Measurements from ENCODE around the gene RHO.

Gene RHO

DNA sequence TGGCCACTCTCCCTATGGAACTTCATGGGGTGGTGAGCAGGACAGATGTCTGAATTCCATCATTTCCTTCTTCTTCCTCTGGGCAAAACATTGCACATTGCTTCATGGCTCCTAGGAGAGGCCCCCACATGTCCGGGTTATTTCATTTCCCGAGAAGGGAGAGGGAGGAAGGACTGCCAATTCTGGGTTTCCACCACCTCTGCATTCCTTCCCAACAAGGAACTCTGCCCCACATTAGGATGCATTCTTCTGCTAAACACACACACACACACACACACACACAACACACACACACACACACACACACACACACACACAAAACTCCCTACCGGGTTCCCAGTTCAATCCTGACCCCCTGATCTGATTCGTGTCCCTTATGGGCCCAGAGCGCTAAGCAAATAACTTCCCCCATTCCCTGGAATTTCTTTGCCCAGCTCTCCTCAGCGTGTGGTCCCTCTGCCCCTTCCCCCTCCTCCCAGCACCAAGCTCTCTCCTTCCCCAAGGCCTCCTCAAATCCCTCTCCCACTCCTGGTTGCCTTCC lies 1.9 kb downstream of the RHO start:
- TF ChIP-seq, protein P1, sequence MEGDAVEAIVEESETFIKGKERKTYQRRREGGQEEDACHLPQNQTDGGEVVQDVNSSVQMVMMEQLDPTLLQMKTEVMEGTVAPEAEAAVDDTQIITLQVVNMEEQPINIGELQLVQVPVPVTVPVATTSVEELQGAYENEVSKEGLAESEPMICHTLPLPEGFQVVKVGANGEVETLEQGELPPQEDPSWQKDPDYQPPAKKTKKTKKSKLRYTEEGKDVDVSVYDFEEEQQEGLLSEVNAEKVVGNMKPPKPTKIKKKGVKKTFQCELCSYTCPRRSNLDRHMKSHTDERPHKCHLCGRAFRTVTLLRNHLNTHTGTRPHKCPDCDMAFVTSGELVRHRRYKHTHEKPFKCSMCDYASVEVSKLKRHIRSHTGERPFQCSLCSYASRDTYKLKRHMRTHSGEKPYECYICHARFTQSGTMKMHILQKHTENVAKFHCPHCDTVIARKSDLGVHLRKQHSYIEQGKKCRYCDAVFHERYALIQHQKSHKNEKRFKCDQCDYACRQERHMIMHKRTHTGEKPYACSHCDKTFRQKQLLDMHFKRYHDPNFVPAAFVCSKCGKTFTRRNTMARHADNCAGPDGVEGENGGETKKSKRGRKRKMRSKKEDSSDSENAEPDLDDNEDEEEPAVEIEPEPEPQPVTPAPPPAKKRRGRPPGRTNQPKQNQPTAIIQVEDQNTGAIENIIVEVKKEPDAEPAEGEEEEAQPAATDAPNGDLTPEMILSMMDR (IDR thresholded peaks at IDR 0.05; ENCODE audit: low read depth, low read length), result no peak
- peak; percentile 20 for DNase-seq (ENCODE audit: extremely low read depth, low read depth)

DNA sequence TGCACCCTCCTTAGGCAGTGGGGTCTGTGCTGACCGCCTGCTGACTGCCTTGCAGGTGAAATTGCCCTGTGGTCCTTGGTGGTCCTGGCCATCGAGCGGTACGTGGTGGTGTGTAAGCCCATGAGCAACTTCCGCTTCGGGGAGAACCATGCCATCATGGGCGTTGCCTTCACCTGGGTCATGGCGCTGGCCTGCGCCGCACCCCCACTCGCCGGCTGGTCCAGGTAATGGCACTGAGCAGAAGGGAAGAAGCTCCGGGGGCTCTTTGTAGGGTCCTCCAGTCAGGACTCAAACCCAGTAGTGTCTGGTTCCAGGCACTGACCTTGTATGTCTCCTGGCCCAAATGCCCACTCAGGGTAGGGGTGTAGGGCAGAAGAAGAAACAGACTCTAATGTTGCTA lies 2.4 kb downstream of the RHO start:
- DNase-seq (ENCODE audit: extremely low read depth, low read depth), result no peak

DNA sequence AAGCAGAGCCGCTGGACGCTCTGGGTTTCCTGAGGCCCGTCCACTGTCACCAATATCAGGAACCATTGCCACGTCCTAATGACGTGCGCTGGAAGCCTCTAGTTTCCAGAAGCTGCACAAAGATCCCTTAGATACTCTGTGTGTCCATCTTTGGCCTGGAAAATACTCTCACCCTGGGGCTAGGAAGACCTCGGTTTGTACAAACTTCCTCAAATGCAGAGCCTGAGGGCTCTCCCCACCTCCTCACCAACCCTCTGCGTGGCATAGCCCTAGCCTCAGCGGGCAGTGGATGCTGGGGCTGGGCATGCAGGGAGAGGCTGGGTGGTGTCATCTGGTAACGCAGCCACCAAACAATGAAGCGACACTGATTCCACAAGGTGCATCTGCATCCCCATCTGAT lies 3.3 kb downstream of the RHO start:
- no peak for DNase-seq (ENCODE audit: extremely low read depth, low read depth)
- TF ChIP-seq, protein P1 (IDR thresholded peaks at IDR 0.05; ENCODE audit: low read depth, low read length), result no peak

More for the DNA sequence above, 2.4 kb downstream of the RHO start:
- TF ChIP-seq, protein P1 (IDR thresholded peaks at IDR 0.05; ENCODE audit: low read depth, low read length), result no peak

DNA sequence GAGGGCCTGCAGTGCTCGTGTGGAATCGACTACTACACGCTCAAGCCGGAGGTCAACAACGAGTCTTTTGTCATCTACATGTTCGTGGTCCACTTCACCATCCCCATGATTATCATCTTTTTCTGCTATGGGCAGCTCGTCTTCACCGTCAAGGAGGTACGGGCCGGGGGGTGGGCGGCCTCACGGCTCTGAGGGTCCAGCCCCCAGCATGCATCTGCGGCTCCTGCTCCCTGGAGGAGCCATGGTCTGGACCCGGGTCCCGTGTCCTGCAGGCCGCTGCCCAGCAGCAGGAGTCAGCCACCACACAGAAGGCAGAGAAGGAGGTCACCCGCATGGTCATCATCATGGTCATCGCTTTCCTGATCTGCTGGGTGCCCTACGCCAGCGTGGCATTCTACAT lies 3.8 kb downstream of the RHO start:
- TF ChIP-seq, protein P1 (IDR thresholded peaks at IDR 0.05; ENCODE audit: low read depth, low read length), result no peak
- no peak for DNase-seq (ENCODE audit: extremely low read depth, low read depth)

DNA sequence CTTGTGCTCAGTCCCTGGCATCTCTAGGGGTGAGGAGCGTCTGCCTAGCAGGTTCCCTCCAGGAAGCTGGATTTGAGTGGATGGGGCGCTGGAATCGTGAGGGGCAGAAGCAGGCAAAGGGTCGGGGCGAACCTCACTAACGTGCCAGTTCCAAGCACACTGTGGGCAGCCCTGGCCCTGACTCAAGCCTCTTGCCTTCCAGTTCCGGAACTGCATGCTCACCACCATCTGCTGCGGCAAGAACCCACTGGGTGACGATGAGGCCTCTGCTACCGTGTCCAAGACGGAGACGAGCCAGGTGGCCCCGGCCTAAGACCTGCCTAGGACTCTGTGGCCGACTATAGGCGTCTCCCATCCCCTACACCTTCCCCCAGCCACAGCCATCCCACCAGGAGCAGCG lies 5.0 kb downstream of the RHO start:
- no peak for DNase-seq (ENCODE audit: extremely low read depth, low read depth)
- TF ChIP-seq, protein P1 (IDR thresholded peaks at IDR 0.05; ENCODE audit: low read depth, low read length), result no peak

DNA sequence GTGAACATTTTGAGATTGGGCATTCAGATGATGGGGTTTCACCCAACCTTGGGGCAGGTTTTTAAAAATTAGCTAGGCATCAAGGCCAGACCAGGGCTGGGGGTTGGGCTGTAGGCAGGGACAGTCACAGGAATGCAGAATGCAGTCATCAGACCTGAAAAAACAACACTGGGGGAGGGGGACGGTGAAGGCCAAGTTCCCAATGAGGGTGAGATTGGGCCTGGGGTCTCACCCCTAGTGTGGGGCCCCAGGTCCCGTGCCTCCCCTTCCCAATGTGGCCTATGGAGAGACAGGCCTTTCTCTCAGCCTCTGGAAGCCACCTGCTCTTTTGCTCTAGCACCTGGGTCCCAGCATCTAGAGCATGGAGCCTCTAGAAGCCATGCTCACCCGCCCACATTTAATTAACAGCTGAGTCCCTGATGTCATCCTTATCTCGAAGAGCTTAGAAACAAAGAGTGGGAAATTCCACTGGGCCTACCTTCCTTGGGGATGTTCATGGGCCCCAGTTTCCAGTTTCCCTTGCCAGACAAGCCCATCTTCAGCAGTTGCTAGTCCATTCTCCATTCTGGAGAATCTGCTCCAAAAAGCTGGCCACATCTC lies 6.1 kb downstream of the RHO start:
- TF ChIP-seq, protein P1 (IDR thresholded peaks at IDR 0.05; ENCODE audit: low read depth, low read length), result no peak
- no peak for DNase-seq (ENCODE audit: extremely low read depth, low read depth)

DNA sequence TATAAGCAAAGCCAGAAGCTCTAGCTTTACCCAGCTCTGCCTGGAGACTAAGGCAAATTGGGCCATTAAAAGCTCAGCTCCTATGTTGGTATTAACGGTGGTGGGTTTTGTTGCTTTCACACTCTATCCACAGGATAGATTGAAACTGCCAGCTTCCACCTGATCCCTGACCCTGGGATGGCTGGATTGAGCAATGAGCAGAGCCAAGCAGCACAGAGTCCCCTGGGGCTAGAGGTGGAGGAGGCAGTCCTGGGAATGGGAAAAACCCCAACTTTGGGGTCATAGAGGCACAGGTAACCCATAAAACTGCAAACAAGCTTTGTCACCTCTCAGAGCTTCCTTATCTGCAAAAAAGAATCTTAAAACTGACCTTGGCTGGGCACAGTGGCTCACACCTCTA lies 6.6 kb downstream of the RHO start:
- DNase-seq (ENCODE audit: extremely low read depth, low read depth), result no peak
- TF ChIP-seq, protein P1 (IDR thresholded peaks at IDR 0.05; ENCODE audit: low read depth, low read length), result no peak

All from AG09319 (cell line).